Fibroblast of gingiva (primary cell): ENCODE data around the gene ZNF337.
"Not testable (repeated sequence)": the region's sequence is repeated elsewhere in the genome, so short reads cannot be mapped to it uniquely, and the experiment has no call there.

ENCODE experiments used
- DNase-seq: peaks from one replicate; pipeline ENCODE4 v3.0.0-alpha.2; 2011; ENCODE audit warnings: low read depth

ZNF337 gene

GRCh38 chr20:25696371-25697131 lies at the start of gene ZNF337:
ZNF337 (minus strand) TSS chr20:25696853; CDS start chr20:25686417, 10,436 bp downstream.
- DNase-seq: peak; percentile 94

GRCh38 chr20:25745738-25746137 lies 49.1 kb upstream of the ZNF337 start:
- no peak for DNase-seq

GRCh38 chr20:25745100-25745499 lies 48.4 kb upstream of the ZNF337 start:
- DNase-seq: no peak

DNA sequence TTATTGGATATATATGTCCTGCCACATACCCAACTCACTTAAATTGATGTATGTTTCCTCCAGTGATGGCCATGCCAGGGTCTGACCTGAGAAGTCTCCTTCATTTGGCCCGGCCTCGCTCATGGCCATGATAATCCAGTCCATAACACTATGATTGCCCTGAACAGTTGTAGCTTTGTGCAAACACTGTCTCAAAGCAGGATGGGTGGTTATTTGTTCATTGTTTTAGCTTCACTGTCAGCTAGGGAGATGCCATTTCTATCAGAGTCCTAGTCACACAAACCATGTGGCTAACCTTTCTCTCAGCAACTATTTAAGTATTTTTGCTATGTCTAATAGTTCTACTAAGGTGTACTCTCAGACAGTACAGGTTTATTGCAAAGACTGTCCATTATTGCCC lies 47.6 kb upstream of the ZNF337 start:
- DNase-seq: no peak

GRCh38 chr20:25741088-25741487 lies 44.4 kb upstream of the ZNF337 start:
- no peak for DNase-seq

DNA sequence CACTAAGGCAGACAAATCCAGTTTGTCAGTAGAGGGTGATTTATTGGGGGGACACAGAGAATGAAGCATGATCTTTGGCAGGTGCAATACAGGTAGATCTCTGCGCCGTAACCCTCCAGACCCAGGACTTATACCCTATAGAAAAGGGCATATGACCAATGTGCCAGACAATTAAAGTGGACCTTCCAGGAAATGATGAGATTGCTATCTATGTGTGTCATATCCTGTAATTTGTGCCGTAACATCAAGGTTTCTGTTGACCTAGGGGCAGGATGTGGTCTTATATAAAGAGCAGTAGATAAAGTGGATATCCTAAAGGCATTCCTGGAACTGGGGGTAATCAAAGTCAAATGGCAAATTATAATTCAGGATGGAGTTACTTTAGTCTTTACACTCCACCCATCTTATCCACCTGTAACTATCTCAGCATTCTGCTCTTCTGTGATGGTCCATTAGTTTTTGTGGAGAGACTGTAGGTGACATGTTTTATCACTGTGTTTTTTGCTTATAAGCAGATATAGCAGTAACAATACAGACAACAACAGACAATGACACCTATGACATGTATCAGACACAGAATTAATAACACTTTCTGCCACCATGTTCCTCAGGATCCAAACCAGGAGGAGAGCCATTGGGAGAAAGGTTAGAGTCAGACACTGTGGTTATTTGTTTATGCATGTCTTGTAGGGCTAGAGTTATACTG lies 43.1 kb upstream of the ZNF337 start:
- no peak for DNase-seq

- peak; percentile 55 for DNase-seq
These were observed 41.5 kb upstream of the ZNF337 start for GRCh38 chr20:25738198-25738597.

DNA sequence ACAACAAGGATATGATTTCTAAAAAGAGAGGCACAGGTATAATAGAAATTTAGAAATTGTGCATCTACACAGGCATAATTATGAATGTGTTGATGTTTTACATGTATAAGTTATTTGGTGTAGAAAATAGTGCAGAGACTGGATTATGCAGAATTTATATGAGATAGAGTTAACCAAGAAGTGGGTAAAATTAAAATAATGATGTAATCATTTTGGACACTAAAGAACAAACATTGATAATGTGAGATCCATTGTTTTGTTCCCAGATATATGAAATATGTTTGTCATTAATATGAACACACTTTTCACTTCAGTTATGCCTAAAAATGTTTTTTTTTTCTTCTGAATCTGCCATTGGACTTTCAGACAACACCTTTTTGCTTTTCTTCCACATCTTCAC lies 37.2 kb upstream of the ZNF337 start:
- DNase-seq: no peak

DNA sequence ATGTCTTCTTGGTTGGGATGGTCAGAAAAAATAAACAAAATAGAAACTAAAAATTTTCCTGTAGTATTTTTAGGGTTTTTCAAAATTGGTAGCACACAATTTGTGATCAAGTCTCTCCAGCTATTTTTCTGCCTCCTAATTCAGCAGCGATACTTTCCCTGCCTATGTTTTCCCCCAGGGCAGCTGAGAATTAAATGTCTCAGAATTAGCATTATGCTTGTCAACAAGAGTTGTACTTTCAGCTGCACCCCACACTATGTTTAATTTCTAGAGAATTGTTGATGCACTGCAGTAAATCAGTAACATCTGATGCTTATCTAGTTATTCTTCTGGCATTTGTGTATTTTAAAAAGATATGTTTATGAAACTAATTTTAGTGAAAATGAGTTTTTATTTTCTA lies 34.2 kb upstream of the ZNF337 start:
- no peak for DNase-seq

GRCh38 chr20:25726357-25726756 lies 29.7 kb upstream of the ZNF337 start:
- no peak for DNase-seq

DNA sequence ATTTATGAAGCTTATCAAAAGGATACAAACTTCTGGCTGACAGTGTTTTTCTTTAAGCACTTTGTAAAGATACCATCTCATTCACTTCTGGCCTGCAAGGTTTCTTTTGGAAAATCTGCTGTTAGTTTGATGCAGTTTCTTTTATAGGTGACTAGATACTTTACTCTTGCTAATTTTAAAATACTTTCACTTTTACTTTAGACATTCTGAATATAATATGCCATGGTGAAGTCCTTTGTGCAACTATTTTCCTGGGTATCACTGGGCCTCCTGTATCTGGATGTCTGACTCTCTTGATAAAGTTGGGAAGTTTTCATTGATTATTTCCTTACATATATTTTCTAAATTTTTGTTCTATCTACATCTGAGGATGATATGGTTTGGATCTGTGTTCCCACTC lies 29.0 kb upstream of the ZNF337 start:
- DNase-seq: no peak

DNA sequence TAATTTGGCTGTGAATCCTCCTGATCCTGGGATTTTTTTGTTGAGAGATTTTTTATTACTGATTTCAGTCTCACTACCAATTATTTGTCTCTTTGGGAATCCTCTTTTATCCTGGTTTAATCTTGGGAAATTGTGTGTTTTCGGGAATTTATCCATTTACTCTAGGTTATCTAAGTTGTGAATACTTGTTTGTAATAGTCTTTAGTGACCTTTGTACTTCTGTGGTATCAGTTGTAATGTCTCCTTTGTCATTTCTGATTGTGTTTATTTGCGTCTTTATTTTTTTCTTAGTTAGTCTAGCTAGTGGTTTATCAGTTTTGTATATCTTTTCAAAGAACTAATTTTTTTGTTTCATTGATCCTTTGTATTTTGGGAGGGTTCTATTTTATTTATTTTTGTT lies 27.3 kb upstream of the ZNF337 start:
- no peak for DNase-seq

DNA sequence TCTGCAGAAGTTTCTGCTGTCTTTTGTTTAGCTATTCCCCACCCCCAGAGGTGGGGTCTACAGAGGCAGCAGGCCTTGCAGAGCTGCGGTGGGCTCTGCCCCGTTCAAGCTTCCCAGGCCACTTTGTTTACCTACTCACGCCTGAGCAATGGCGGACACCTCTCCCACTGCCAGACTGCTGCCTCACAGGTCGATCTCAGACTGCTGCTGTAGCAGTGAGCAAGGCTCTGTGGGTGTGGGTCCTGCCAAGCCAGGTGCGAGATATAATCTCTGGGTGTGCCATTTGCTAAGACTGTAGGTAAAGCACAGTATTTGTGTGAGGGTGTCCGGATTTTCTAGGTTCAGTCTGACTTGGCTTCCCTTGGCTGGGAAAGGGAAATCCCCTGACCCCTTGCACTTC lies 23.6 kb upstream of the ZNF337 start:
- DNase-seq: no peak

- not testable (repeated sequence) for DNase-seq
These were observed 22.5 kb upstream of the ZNF337 start for GRCh38 chr20:25718896-25719809.

DNA sequence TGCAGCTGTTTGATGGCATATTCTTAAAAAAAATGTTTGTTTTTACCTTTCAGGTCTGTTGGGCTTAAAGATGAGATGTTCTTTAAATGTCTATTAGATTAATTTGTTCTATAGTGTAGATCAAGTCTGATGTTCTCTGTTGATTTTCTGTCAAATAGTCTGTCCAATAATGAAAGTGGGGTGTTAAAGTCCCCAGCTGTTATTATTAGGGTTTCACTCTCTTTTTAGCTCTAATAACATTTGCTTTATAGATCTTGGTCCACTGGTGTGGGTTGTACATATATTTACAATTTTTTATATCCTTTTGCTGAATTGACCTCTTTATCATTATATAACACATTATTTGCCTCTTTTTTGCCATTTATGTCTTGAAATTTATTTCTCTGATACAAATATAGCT lies 11.0 kb upstream of the ZNF337 start:
- no peak for DNase-seq

DNA sequence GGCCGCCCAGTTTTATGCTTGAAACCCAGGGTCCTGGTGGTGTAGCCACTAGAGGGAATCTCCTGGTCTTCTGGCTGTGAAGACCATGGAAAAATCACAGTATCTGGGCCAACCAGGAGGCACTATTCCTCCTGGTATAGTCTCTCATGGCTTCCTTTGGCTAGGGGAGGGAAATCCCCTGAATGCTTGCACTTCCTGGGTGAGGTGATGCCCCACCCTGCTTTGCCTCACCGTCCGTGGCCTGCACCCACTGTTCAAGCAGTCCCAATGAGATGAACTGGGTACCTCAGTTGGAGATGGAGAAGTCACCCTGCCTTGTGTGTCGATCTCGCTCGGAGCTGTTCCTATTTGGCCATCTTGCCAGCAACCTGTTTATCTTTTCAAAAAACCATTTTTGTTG lies 10.1 kb upstream of the ZNF337 start:
- DNase-seq: no peak

DNA sequence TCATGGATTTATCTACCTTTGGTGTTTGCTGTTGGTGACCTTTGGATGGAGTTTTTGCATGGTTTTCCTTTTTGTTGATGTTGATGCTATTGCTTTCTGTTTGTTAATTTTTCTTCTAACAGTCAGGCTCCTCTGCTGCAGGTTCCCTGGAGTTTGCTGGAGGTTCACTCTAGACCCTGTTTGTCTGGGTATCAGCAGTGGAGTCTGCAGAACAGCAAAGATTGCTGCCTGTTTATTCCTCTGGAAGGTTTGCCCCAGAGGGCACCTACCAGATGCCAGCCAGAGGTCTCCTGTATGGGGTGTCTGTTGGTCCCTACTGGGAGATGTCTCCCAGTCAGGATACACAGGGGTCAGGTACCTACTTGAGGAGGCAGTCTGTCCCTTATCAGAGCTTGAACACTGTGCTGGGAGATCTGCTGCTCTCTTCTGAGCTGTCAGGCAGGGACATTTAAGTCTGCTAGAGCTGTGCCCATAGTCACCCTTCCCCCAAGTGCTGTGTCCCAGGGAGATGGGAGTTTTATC lies 9.2 kb upstream of the ZNF337 start:
- no peak for DNase-seq

DNA sequence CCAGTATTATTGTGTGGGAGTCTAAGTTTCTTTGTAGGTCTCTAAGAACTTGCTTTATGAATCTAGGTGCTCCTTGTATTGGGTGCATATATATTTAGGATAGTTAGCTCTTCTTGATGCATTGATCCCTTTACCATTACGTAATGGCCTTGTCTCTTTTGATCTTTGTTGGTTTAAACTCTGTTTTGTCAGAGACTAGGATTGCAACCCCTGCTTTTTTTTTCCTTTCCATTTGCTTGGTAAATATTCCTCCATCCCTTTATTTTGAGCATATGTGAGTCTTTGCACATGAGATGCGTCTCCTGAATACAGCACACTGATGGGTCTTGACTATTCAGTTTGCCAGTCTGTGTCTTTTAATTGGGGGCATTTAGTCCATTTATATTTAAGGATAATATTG lies 7.7 kb upstream of the ZNF337 start:
- not testable (repeated sequence) for DNase-seq

DNA sequence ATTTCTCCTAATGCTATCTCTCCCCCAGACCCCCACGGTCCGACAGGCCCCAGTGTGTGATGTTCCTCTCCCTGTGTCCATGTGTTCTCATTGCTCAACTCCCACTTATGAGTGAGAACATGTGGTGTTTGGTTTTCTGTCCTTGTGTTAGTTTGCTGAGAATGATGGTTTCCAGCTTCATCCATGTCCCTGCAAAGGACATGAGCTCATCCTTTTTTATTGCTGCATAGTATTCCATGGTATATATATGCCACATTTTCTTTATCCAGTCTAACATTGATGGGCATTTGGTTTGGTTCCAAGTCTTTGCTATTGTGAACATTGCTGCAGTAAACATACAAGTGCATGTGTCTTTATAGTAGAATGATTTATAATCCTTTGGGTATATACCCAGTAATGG lies 4.2 kb upstream of the ZNF337 start:
- DNase-seq: not testable (repeated sequence)

GRCh38 chr20:25699914-25700313 lies 3.3 kb upstream of the ZNF337 start:
- no peak for DNase-seq

- no peak for DNase-seq
These were observed 436 bp upstream of the ZNF337 start for GRCh38 chr20:25697132-25697446.

- DNase-seq: no peak
These were observed 902 bp downstream of the ZNF337 start for GRCh38 chr20:25695532-25696370.
